GM19023 (cell line): ENCODE results near the gene VNN1.
A peak's percentile ranks its signal among the peaks of the same experiment; 100 is the strongest.
"Not testable (repeated sequence)": the region's sequence is repeated elsewhere in the genome, so short reads cannot be mapped to it uniquely, and the experiment has no call there.

ENCODE experiments used
- ATAC-seq: cut with Tn5 transposase; IDR thresholded peaks from one replicate; pipeline ENCODE4 v1.9.1; 2021; ENCODE audit warnings: mild to moderate bottlenecking, moderate library complexity; ENCODE audit not compliant: unreplicated experiment

The VNN1 gene

GRCh38 chr6:132675002-132675401, 38.9 kb downstream of the VNN1 start:
- ATAC-seq = no peak

DNA sequence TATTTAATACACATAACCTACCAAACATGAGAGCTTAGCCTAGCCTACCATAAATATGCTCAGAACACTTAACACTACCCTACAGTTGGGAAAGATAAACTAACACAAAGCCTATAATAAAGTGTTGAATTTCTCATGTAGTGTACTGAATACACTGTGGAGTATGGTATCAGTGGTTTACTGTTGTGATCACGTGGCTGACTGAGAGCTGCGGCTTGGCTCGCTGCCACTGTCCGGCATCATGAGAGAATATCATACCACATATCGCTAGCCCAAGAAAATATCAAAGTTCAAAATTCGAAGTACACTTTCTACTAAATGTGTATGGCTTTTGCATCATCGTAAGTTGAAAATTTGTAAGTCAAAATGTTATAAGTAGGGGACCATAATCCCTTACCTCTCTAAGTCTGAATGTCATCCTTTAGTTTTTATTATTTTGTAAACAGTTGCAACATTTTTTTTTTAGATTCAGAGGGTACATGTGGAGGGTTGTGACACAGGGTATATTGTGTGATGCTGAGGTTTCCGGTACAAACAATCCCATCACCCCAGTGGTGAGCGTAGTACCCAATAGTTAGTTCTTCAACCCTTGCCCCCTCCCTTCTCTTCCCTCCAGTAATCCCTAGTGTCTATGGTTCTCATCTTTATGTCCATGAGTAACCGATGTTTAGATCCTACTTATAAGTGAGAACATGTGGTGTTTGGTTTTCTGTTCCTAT, 40.3 kb downstream of the VNN1 start:
- no peak for ATAC-seq

DNA sequence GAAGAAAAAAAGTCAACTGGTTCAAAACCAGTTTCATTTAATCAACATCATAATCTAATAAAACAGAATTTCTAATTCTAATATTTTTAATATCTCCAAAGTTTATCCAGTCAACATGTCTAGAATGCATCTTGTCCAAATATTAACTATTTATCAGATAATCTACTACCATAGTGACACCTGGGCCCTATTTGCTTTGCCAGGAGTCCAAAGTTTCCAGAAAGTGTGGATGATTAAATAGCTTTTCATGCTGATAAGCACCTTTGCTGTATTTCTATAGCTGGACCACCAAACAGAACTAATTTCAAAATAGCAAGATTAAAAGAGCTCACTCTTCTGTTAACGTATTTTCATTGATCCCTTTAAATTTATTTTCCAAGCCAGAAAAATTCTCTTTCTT, 42.6 kb downstream of the VNN1 start:
- ATAC-seq = no peak

- peak; percentile 67 for ATAC-seq
These were observed 44.1 kb downstream of the VNN1 start for GRCh38 chr6:132669690-132670291.

GRCh38 chr6:132666118-132666517, 47.7 kb downstream of the VNN1 start:
- no peak for ATAC-seq

DNA sequence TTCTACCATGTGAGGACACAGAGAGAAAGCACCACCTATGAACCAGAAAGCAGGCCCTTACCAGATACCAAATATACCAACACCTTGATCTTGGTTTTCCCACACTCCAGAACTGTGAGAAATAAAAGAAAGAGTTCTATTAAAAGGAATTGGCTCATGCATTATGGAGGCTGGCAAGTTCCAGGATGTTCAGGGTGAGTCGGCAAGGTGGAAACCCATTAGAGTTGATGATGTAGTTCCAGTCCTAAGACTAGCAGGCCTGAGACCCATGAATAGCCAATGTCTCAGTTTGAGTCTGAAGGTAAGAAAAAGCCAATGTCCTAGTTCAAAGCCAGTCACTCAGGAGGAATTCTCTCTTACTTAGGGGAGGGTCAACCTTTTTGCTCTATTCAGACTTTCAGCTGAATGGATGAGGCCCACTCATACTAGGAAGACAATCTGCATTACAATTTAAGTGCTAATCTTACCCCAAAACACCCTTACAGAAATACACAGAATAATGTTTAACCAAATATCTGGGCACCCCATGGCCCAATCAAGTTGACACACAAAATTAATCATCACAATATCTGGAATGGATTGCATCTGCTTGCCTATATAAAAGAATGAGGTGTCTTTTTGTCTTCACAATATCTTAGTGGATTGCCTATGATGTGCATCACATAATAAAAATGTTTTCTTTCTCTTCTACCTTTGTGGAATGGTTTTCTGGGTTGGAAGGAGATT, 49.4 kb downstream of the VNN1 start:
- ATAC-seq = no peak

DNA sequence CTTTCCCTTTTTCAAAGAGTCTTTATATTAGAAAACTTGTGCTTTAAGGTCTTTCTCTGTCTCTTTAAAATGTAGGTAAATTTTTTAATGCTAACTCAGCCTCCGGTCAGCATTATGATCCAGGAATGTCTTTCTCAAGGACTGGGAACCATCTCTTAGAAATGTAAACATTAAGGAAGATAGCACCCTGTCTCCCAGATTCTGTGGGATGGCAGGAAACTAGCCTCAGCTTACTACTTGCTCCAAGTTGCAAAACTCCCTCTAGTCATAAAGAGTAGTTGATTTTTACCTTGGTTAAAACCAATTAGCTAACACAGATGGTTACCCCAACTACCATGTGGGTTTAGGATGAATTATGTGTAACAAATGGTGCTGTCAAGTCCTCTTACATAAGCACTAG, 50.2 kb downstream of the VNN1 start:
- no peak for ATAC-seq

- no peak for ATAC-seq
These were observed 51.9 kb downstream of the VNN1 start for GRCh38 chr6:132661906-132662305.

DNA sequence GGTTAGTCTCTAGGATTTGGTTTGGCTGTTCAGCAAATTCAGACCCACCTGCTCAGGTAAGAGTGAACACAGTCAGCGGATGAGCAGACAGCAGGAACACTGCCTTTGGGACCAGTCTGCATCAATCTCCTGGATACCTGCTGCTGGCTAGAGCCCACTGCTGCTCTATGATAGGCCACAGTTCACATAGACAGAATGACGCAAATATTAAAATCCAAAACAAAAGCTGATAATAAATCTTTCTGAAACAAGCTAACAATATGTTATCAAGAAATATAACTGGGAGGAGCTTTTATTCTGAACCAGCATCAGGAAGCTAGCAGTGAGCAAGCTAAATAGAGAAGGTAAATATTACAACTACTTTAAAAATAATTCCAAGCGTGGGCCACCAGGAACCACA, 54.8 kb downstream of the VNN1 start, which contains the start of gene TAAR1:
Gene TAAR1, minus strand, starts transcription at position 101 of the 400 bp plus-strand sequence. CDS start 13,179 bp downstream, outside the sequence.
- ATAC-seq = no peak

DNA sequence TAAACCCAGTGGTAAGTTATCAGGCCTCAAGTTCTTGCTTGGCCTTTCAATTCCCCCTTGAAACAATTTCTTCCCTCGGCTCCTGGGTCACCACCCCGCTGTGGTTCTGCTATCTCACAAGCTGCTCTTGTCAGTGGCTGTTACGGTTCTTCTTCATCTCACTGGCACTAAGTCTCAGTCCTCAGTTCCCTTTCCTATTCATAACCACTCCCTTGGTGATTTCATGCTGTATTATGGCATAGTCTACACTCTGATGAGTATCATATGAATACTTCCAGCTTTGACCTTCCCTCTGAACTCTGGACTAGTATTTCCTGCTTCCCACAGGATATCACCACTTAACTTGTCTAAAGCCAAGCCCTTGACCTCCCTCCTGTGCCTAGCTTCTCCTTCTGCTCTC, 62.8 kb downstream of the VNN1 start:
- peak; percentile 60 for ATAC-seq

- no peak for ATAC-seq
These were observed 63.4 kb downstream of the VNN1 start for GRCh38 chr6:132650429-132650828.

GRCh38 chr6:132648828-132649227, 65.0 kb downstream of the VNN1 start:
- ATAC-seq = no peak

DNA sequence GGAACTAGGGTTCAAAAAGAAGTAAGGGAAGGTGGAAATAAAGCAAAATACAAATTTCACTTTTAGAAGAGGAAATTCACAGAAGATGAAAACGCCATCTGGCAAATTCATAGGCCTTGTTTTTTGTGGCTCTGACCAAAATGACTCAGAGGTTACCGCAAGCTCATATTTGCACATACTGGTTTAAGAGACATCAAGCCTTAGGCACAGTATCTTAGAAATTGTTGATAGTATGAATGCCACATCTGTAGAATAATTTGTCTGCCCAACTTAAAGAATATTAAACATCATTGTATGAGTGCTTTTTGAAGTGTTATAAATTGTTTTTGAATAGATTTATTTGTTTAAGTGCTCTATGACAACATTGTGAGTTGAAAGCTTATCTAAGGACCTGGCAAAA, 65.5 kb downstream of the VNN1 start:
- peak; percentile 66 for ATAC-seq

DNA sequence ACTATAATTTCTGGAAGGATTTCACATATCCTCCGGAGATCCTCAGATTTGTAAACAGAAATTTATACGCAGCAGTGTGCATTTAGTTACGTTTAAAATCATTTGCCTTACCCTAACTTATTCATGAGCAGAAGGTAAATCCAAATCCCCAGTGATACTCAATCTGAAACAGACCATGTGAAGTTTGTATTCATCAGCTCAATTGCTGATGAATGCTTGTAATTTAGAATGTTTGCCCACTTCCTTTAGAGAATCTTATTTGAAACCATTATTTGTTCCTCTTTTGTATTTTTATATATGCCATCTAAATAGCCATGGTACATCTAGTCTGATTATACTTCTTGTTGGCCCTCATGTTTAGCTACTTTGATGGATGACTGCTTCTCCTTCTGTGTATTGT, 70.3 kb downstream of the VNN1 start:
- ATAC-seq = no peak

DNA sequence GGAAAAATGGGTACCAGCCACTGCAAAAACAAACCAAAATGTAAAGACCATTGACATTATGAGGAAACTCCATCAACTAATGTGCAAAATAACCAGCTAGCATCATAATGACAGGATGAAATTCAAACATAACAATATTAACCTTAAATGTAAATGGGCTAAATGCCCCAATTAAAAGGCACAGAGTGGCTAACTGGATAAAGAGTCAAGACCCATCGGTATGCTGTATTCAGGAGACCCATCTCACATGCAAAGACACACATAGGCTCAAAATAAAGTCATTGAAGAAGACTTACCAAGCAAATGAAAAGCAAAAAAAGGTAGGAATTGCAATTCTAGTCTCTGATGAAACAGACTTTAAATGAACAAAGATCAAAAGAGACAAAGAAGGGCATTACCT, 76.7 kb downstream of the VNN1 start:
- not testable (repeated sequence) for ATAC-seq

DNA sequence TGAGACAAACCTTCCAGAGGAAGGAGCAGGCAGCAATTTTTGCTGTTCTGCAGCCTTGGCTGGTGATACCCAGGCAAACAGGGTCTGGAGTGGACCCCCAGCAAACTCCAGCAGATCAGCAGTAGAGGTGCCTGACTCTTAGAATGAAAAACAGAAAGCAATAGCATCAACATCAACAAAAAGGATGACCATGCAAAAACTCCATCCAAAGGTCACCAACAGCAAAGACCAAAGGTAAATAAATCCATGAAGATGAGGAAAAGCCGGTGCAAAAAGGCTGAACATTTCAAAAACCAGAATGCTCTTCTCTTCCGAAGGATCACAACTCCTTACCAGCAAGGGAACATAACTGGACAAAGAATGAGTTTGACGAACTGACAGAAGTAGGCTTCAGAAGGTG, 77.9 kb downstream of the VNN1 start:
- ATAC-seq = not testable (repeated sequence)

DNA sequence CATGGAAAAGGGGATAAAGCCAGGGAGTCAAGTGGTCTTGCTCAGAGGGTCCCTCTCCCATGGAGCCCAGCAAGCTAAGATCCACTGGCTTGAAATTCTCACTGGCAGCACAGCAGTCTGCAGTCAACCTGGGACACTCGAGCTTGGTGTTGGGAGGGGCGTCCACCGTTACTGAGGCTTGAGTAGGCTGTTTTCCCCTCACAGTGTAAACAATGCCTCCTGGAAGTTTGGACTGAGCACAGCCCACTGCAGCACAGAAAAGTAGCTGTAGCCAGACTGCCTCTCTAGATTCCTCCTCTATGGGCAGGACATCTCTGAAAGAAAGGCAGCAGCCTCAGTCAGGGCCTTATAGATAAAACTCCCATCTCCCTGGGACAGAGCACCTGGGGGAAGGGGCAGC, 78.6 kb downstream of the VNN1 start:
- ATAC-seq = not testable (repeated sequence)

DNA sequence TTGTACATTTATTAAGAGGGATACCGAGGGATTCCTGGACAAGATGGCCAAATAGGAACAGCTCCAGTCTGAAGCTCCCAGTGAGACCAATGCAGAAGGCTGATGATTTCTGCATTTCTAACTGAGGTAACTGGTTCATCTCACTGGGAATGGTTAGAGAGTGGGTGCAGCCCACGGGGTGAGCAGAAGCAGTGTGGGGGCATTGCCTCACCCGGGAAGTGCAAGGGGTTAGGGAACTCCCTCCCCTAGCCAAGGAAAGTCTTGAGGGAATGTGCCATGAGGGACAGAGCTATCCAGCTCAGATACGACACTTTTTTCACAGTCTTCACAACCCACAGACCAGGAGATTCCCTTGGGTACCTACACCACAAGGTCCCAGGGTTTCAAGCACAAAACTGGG, 79.1 kb downstream of the VNN1 start:
- no peak for ATAC-seq

- ATAC-seq = no peak
These were observed 80.5 kb downstream of the VNN1 start for GRCh38 chr6:132633362-132633761.
